Glutamatergic neuron (in vitro differentiated cells): ENCODE data around the gene CRYBB1. TPM values are rescaled to one million over a fixed set of nuclear protein-coding genes. Genes with fewer than 3 reads are reported as not detected.
A peak's percentile ranks its signal among the peaks of the same experiment; 100 is the strongest.

Experiments
- DNase-seq: peaks from one replicate; pipeline ENCODE4 v3.0.0; 2022
- H3K27ac Mint-ChIP-seq: one replicate; pipeline ENCODE4 v1.8.0; 2020; ENCODE audit warnings: mild to moderate bottlenecking, mixed read lengths, inconsistent platforms; ENCODE audit not compliant: unreplicated experiment
- H3K27me3 Mint-ChIP-seq: one replicate; pipeline ENCODE4 v1.8.0; 2020; ENCODE audit warnings: mild to moderate bottlenecking, moderate library complexity, mixed read lengths, inconsistent platforms; ENCODE audit not compliant: unreplicated experiment
- H3K36me3 Mint-ChIP-seq: one replicate; pipeline ENCODE4 v1.8.0; 2020; ENCODE audit warnings: mild to moderate bottlenecking, mixed read lengths, inconsistent platforms; ENCODE audit not compliant: unreplicated experiment
- H3K4me1 Mint-ChIP-seq: one replicate; pipeline ENCODE4 v1.8.0; 2020; ENCODE audit warnings: mild to moderate bottlenecking, low read depth, mixed read lengths, inconsistent platforms; ENCODE audit not compliant: unreplicated experiment
- H3K4me3 Mint-ChIP-seq: one replicate; pipeline ENCODE4 v1.8.0; 2020; ENCODE audit warnings: mild to moderate bottlenecking, mixed read lengths, inconsistent platforms; ENCODE audit not compliant: unreplicated experiment
- H3K9me3 Mint-ChIP-seq: one replicate; pipeline ENCODE4 v1.8.0; 2020; ENCODE audit warnings: mild to moderate bottlenecking, moderate library complexity, mixed read lengths, inconsistent platforms; ENCODE audit not compliant: unreplicated experiment
- CTCF ChIP-seq: fragments of 200-600 bp; sonication (generic); IDR thresholded peaks from one replicate; pipeline ENCODE4 v1.5.0; 2021; ENCODE audit not compliant: partially characterized antibody, unreplicated experiment
- total RNA-seq: library from RNA; stranded (reverse); fragmentation: NEBNext Ultra II Directional; extraction: Animal tissue kit (Norgen Biotek cat#: 25700); gene quantifications from one replicate; pipeline ENCODE4 v1.2.1, GENCODE V29; 2021; ENCODE audit not compliant: unreplicated experiment

Gene CRYBB1
- total RNA-seq, 1 donor from 2014 or later: not detected

- Mint-ChIP-seq H3K36me3 (no peaks in the 10 kb centered on the region), H3K27me3 (peaks cover 6% of the 10 kb centered on the region), H3K27ac (no peak overlapping the region), H3K4me3 (no peak overlapping the region), H3K9me3 (peaks cover 4% of the 10 kb centered on the region), H3K4me1 (peaks cover 15% of the 10 kb centered on the region)
- no peak for TF ChIP-seq CTCF
- no peak for DNase-seq
Measured at GRCh38 chr22:26581633-26582168, 36.1 kb downstream of the CRYBB1 start.

GRCh38 chr22:26581026-26581425 lies 36.8 kb downstream of the CRYBB1 start:
- H3K27me3 Mint-ChIP-seq: peaks cover 6% of the 10 kb centered on the region
- DNase-seq: no peak
- no peak for TF ChIP-seq CTCF
- H3K36me3 Mint-ChIP-seq: no peaks in the 10 kb centered on the region
- H3K4me1 Mint-ChIP-seq: peaks cover 20% of the 10 kb centered on the region
- H3K27ac Mint-ChIP-seq: no peak overlapping the region
- H3K4me3 Mint-ChIP-seq: peak overlapping the region; percentile 13
- H3K9me3 Mint-ChIP-seq: peaks cover 6% of the 10 kb centered on the region

GRCh38 chr22:26580240-26580962 lies 37.4 kb downstream of the CRYBB1 start:
- Mint-ChIP-seq H3K36me3 (no peaks in the 10 kb centered on the region), H3K4me3 (peak overlapping the region; percentile 30), H3K27me3 (peaks cover 6% of the 10 kb centered on the region), H3K27ac (no peak overlapping the region), H3K4me1 (peaks cover 22% of the 10 kb centered on the region), H3K9me3 (peaks cover 6% of the 10 kb centered on the region)
- no peak for DNase-seq
- no peak for TF ChIP-seq CTCF

GRCh38 chr22:26579331-26579886 lies 38.4 kb downstream of the CRYBB1 start:
- Mint-ChIP-seq H3K9me3 (peaks cover 6% of the 10 kb centered on the region), H3K27me3 (peaks cover 6% of the 10 kb centered on the region), H3K4me3 (peak overlapping the region; percentile 55), H3K36me3 (no peaks in the 10 kb centered on the region), H3K4me1 (peaks cover 25% of the 10 kb centered on the region), H3K27ac (no peak overlapping the region)
- no peak for DNase-seq
- TF ChIP-seq CTCF: no peak

GRCh38 chr22:26577081-26577480 lies 40.7 kb downstream of the CRYBB1 start:
- H3K9me3 Mint-ChIP-seq: peaks cover 4% of the 10 kb centered on the region
- peaks cover 25% of the 10 kb centered on the region for H3K4me1 Mint-ChIP-seq
- DNase-seq: no peak
- H3K4me3 Mint-ChIP-seq: no peak overlapping the region
- no peak for TF ChIP-seq CTCF
- no peak overlapping the region for H3K27ac Mint-ChIP-seq
- H3K27me3 Mint-ChIP-seq: peaks cover 3% of the 10 kb centered on the region
- H3K36me3 Mint-ChIP-seq: no peaks in the 10 kb centered on the region
